K562 (cell line): ENCODE data around the gene TBPL2. TPM values are rescaled to one million over a fixed set of nuclear protein-coding genes. Genes with fewer than 3 reads are reported as not detected.

ENCODE experiments used
- ATAC-seq: fragments of 200-7000 bp; cut with Tn5 transposase; 3 replicates; pipeline ENCODE4 v1.9.1; 2020; ENCODE audit warnings: moderate library complexity
- BruUV-seq: library from RNA; stranded (reverse); fragments of 400-500 nt; replicated peaks from 2 replicates; lab custom pipeline; 2021; lab: Mats Ljungman, UMichigan
- CTCF ChIA-PET: fragments of 300-600 bp; formaldehyde crosslinking; extraction: SDS; loops from one replicate; lab custom pipeline; 2021; ENCODE audit warnings: low intra/inter-chr PET ratio; lab: Yijun Ruan, JAX
- POLR2A ChIA-PET: fragments of 300-600, 350-650 bp; sonication (Branson Sonifier 250); formaldehyde crosslinking; extraction: SDS; loops from one replicate; lab custom pipeline; 2021; ENCODE audit warnings: antibody characterized with exemption, inconsistent platforms; lab: Yijun Ruan, JAX
- DNase-seq, 4 experiments: peaks; one replicate each; pipeline versions ENCODE4 v3.0.0 to v3.0.0-alpha.2; 2011 to 2018; ENCODE audit warnings: low spot score in 3 of 4, mixed read lengths in 3 of 4; ENCODE audit errors: extremely low read depth in 1 of 4
- FAIRE-seq: peaks from 2 replicates; lab custom pipeline; 2011; peaks lifted over from hg19 to GRCh38; lab: Jason Lieb, UNC
- H2AFZ ChIP-seq: 2 replicates; pipeline ENCODE4 v1.6.0; 2011; ENCODE audit warnings: low read depth, low read length, control low read depth, inconsistent platforms
- H3K27ac ChIP-seq: fragments of 200-600 bp; 3 replicates; pipeline ENCODE4 v1.8.0; 2011; ENCODE audit warnings: low read depth, mild to moderate bottlenecking, control low read depth, inconsistent platforms, low read length, moderate library complexity, mixed read lengths; ENCODE audit errors: extremely low read depth
- H3K27me3 ChIP-seq, 2 experiments: fragments of 300-600 bp in 1 of 2; 2 replicates in 1 of 2; 3 replicates in 1 of 2; pipeline versions ENCODE4 v1.6.0 to v1.8.0; 2011; ENCODE audit warnings: inconsistent platforms in 2 of 2, low read length in 2 of 2, mild to moderate bottlenecking in 1 of 2, mixed read lengths in 1 of 2, moderate library complexity in 1 of 2; ENCODE audit not compliant: control insufficient read depth in 2 of 2, insufficient read depth in 2 of 2
- H3K36me3 ChIP-seq: fragments of 300-600 bp; 3 replicates; pipeline ENCODE4 v1.8.0; 2011; ENCODE audit warnings: mild to moderate bottlenecking, low read length, inconsistent platforms; ENCODE audit not compliant: control insufficient read depth, insufficient read depth
- H3K4me1 ChIP-seq, 2 experiments: fragments of 200-600 bp in 1 of 2; replicated peaks in 1 of 2; 2 replicates in 1 of 2; 3 replicates in 1 of 2; pipeline versions ENCODE4 v1.5.1 to v1.8.0; 2011; ENCODE audit warnings: inconsistent platforms in 2 of 2, low read length in 2 of 2, mild to moderate bottlenecking in 1 of 2, mixed read lengths in 1 of 2, moderate library complexity in 1 of 2; ENCODE audit not compliant: control insufficient read depth in 2 of 2, insufficient read depth in 2 of 2
- H3K4me2 ChIP-seq: 2 replicates; pipeline ENCODE4 v1.6.1; 2011; ENCODE audit warnings: low read length, control low read depth, inconsistent platforms, mixed read lengths; ENCODE audit not compliant: insufficient read depth
- H3K4me3 ChIP-seq: fragments of 200-600 bp; sonication (generic), shearing (Covaris generic); 2 replicates; pipeline ENCODE4 v1.5.1; 2016; ENCODE audit warnings: control low read depth, inconsistent platforms
- H3K79me2 ChIP-seq: fragments of 200-600 bp; 3 replicates; pipeline ENCODE4 v1.8.0; 2011; ENCODE audit warnings: low read length, inconsistent platforms; ENCODE audit not compliant: control insufficient read depth, insufficient read depth
- H3K9ac ChIP-seq, 2 experiments: 2 replicates each; pipeline versions ENCODE4 v1.6.0 to v1.6.1; 2011; ENCODE audit warnings: low read depth in 2 of 2, low read length in 2 of 2, control low read depth in 1 of 2, inconsistent platforms in 1 of 2, mild to moderate bottlenecking in 1 of 2, mixed read lengths in 1 of 2; ENCODE audit not compliant: insufficient read depth in 1 of 2
- H3K9me1 ChIP-seq: one replicate; pipeline ENCODE4 v1.6.0; 2011; ENCODE audit warnings: inconsistent platforms, mild to moderate bottlenecking, low read length, moderate library complexity; ENCODE audit not compliant: control insufficient read depth, insufficient read depth
- H3K9me3 ChIP-seq: replicated peaks from 2 replicates; pipeline ENCODE4 v1.5.1; 2011; ENCODE audit warnings: low read depth, low read length, inconsistent platforms; ENCODE audit not compliant: control insufficient read depth, insufficient read depth
- H4K20me1 ChIP-seq: replicated peaks from 2 replicates; pipeline ENCODE4 v1.6.1; 2011; ENCODE audit warnings: low read length, inconsistent platforms, mixed read lengths; ENCODE audit not compliant: control insufficient read depth, insufficient read depth
- E2F3 ChIP-seq: fragments of 250-450 bp; sonication (Bioruptor Pico); IDR thresholded peaks from 2 replicates; pipeline ENCODE4 v1.4.0; 2020; ENCODE audit warnings: mild to moderate bottlenecking
- HMG20A ChIP-seq: fragments of 450-650 bp; formaldehyde crosslinking; conservative IDR thresholded peaks from 2 replicates; pipeline ENCODE4 v1.4.0; 2020; ENCODE audit warnings: mild to moderate bottlenecking, mixed read lengths
- MECOM ChIP-seq: fragments of 250-450 bp; sonication (Bioruptor Pico); IDR thresholded peaks from 2 replicates; pipeline ENCODE4 v1.8.0; 2022; ENCODE audit warnings: inconsistent platforms
- PTTG1 ChIP-seq: fragments of 450-650 bp; IDR thresholded peaks from 2 replicates; pipeline ENCODE4 v1.6.1; 2016; ENCODE audit warnings: low read depth, mild to moderate bottlenecking, missing genetic modification characterization, missing compliant biosample characterization
- SAFB ChIP-seq: fragments of 200-400 bp; formaldehyde crosslinking; IDR thresholded peaks from 2 replicates; pipeline ENCODE4 v1.6.1; 2017; ENCODE audit warnings: low read depth, low read length, borderline replicate concordance
- TRIM28 ChIP-seq: fragments of 450-650 bp; IDR thresholded peaks from 2 replicates; pipeline ENCODE4 v1.6.1; 2017
- ZNF347 ChIP-seq: fragments of 450-650 bp; formaldehyde crosslinking; IDR thresholded peaks from 2 replicates; pipeline ENCODE4 v1.4.0; 2020; ENCODE audit warnings: low read depth, mild to moderate bottlenecking, moderate library complexity
- ZNF445 ChIP-seq: fragments of 250-450 bp; sonication (Bioruptor Pico); IDR thresholded peaks from 2 replicates; pipeline ENCODE4 v1.4.0; 2020; ENCODE audit warnings: low read depth, mild to moderate bottlenecking, moderate library complexity
- ZNF639 ChIP-seq, 2 experiments: fragments of 200-800 bp in 1 of 2; sonication (Bioruptor generic) in 1 of 2; sonication (generic) in 1 of 2; formaldehyde crosslinking in 1 of 2; IDR thresholded peaks in 1 of 2; conservative IDR thresholded peaks in 1 of 2; 2 replicates each; pipeline versions ENCODE4 v1.5.0 to v1.6.1; 2016 to 2020; ENCODE audit warnings: missing compliant biosample characterization in 1 of 2, missing genetic modification characterization in 1 of 2, missing genetic modification reagents in 1 of 2
- WGBS: fragments of 100-300 bp; shearing (Covaris generic); methylation state at CpG from one replicate; pipeline ENCODE4 v1.1.6; 2016; ENCODE audit warnings: low coverage, mixed read lengths; ENCODE audit not compliant: insufficient coverage; ENCODE audit errors: missing lambda C conversion rate; 5-methylcytosine and 5-hydroxymethylcytosine counted together
- in situ Hi-C: fragments of 300-500 bp; cut with MboI; formaldehyde crosslinking; loops from 4 replicates; pipeline ENCODE4 v1.15.0; 2018; ENCODE audit warnings: inconsistent platforms, mixed read lengths
- intact Hi-C: fragments of 100-400 bp; cut with micrococcal nuclease; formaldehyde crosslinking; loops from 2 replicates; pipeline ENCODE4 v1.14.2; 2022
- polyA plus RNA-seq, 8 experiments: library from polyadenylated mRNA; depleted of rRNA in 4 of 8; stranded (reverse) in 5 of 8; unstranded in 3 of 8; fragments of >200 nt; fragmentation: Nextera tagmentation in 2 of 8; fragmentation: Illumina TruSeq in 1 of 8; extraction: Ambion mirVana in 2 of 8; extraction: Trizol in 1 of 8; gene quantifications; 2 replicates each; pipeline versions ENCODE4 v1.2.1 to v1.2.3, GENCODE V29; 2011 to 2014; ENCODE audit warnings: inconsistent platforms in 1 of 8, missing spikeins in 1 of 8
- total RNA-seq, 7 experiments: library from RNA; depleted of rRNA in 6 of 7; stranded (reverse); fragments of >200 nt in 6 of 7; fragmentation: Illumina TruSeq in 2 of 7; extraction: Trizol in 2 of 7; gene quantifications; 2 replicates each; pipeline versions ENCODE4 v1.2.1 to v1.2.3, GENCODE V29; 2011 to 2021; ENCODE audit warnings: low replicate concordance in 1 of 7

The TBPL2 gene
- total and polyA plus RNA-seq, 9 of the 15 experiments (the other 6 are each of a cell fraction or from before 2014, with no cell fraction given) = not detected

GRCh38 chr14:55477680-55478079, 37.3 kb upstream of the TBPL2 start:
- H3K36me3 ChIP-seq = no peaks in the 10 kb centered on the region
- H3K27ac ChIP-seq = no peak overlapping the region
- ChIA-PET CTCF (interaction anchor here (0.5 kb wide), 1 partner anchor 330 kb away, joined by 3 read pairs; no protein-coding TSS in a partner anchor), POLR2A (no interaction called here)
- no peaks in the 10 kb centered on the region for H3K79me2 ChIP-seq
- FAIRE-seq = no peak
- H3K9me3 ChIP-seq = no peaks in the 10 kb centered on the region
- no peak for DNase-seq
- H3K4me3 ChIP-seq = no peak overlapping the region
- no peak overlapping the region for H2AFZ ChIP-seq
- no peak overlapping the region for H3K9ac ChIP-seq
- 0% methylated on average over 4 of the region's 4 CpGs for WGBS
- TF ChIP-seq TRIM28 = no peak
- TF ChIP-seq MECOM (CRISPR knock-in tag) = no peak
- TF ChIP-seq E2F3 (CRISPR knock-in tag) = no peak
- TF ChIP-seq PTTG1 (tag) = no peak
- no peak for TF ChIP-seq ZNF445 (CRISPR knock-in tag)
- no peak for TF ChIP-seq SAFB
- no peak for TF ChIP-seq HMG20A (CRISPR knock-in tag)
- TF ChIP-seq ZNF639 (CRISPR knock-in tag; conservative IDR thresholded peaks at IDR 0.05 in 1 of 2, IDR thresholded peaks at IDR 0.05 in 1 of 2) = no peak
- no peak for TF ChIP-seq ZNF347 (CRISPR knock-in tag)
- no peaks in the 10 kb centered on the region for H4K20me1 ChIP-seq
- no TSS peak for BruUV-seq
- H3K4me2 ChIP-seq = no peak overlapping the region
- H3K9me1 ChIP-seq = no peaks in the 10 kb centered on the region
- intact Hi-C loops (no loop called here), in situ Hi-C loops (no loop called here)
- no peak for ATAC-seq
- H3K4me1 ChIP-seq = no peaks in the 10 kb centered on the region; a peak in 1 of 5 replicates
- 0 out of 5 replicates have a peak, but pooled peaks cover 0 to 3% of the 10 kb centered on the region in 2 experiments for H3K27me3 ChIP-seq
